Loucy (cell line): ENCODE measurements around the gene INAFM2.
A peak's percentile ranks its signal among the peaks of the same experiment; 100 is the strongest.

Source experiments
- H2AFZ ChIP-seq: fragments of 200-600 bp; sonication (generic); 2 replicates; pipeline ENCODE4 v1.6.0; 2016; ENCODE audit warnings: antibody characterized with exemption, mild to moderate bottlenecking, low read length, moderate library complexity
- H3F3A ChIP-seq: fragments of 200-600 bp; 2 replicates; pipeline ENCODE4 v1.6.0; 2016; ENCODE audit warnings: antibody characterized with exemption, low read depth, mild to moderate bottlenecking
- H3K27me3 ChIP-seq: fragments of 200-600 bp; sonication (generic); 2 replicates; pipeline ENCODE4 v1.6.1; 2014; ENCODE audit warnings: low read length, mild to moderate bottlenecking; ENCODE audit not compliant: insufficient read depth, poor library complexity, severe bottlenecking
- H3K36me3 ChIP-seq: fragments of 200-600 bp; sonication (generic); 2 replicates; pipeline ENCODE4 v1.6.1; 2016; ENCODE audit warnings: low read length; ENCODE audit not compliant: insufficient read depth
- H3K4me1 ChIP-seq: fragments of 200-600 bp; sonication (generic); 2 replicates; pipeline ENCODE4 v1.5.1; 2014; ENCODE audit warnings: low read length, mild to moderate bottlenecking; ENCODE audit not compliant: insufficient read depth, poor library complexity, severe bottlenecking
- H3K4me2 ChIP-seq: fragments of 200-600 bp; sonication (generic); 2 replicates; pipeline ENCODE4 v1.6.0; 2014; ENCODE audit warnings: antibody characterized with exemption, low read length, low read depth, mild to moderate bottlenecking; ENCODE audit not compliant: poor library complexity, severe bottlenecking
- H3K4me3 ChIP-seq: fragments of 200-600 bp; sonication (generic); 2 replicates; pipeline ENCODE4 v1.5.1; 2014; ENCODE audit warnings: low read length, mild to moderate bottlenecking, mixed read lengths; ENCODE audit not compliant: poor library complexity, severe bottlenecking
- H3K79me2 ChIP-seq: fragments of 200-600 bp; sonication (generic); 2 replicates; pipeline ENCODE4 v1.6.1; 2014; ENCODE audit warnings: low read length; ENCODE audit not compliant: insufficient read depth
- H3K9ac ChIP-seq: fragments of 200-600 bp; sonication (generic); 2 replicates; pipeline ENCODE4 v1.6.0; 2014; ENCODE audit warnings: mild to moderate bottlenecking, low read depth, low read length, moderate library complexity; ENCODE audit not compliant: poor library complexity, severe bottlenecking
- H3K9me2 ChIP-seq: fragments of 200-600 bp; sonication (generic); replicated peaks from 2 replicates; pipeline ENCODE4 v1.6.1; 2016; ENCODE audit warnings: low read depth, low read length, mixed read lengths
- H3K9me3 ChIP-seq: fragments of 200-600 bp; sonication (generic); 2 replicates; pipeline ENCODE4 v1.6.1; 2014; ENCODE audit warnings: mild to moderate bottlenecking, antibody characterized with exemption, low read length, low read depth; ENCODE audit not compliant: insufficient read depth
- H4K20me1 ChIP-seq: fragments of 200-600 bp; sonication (generic); 2 replicates; pipeline ENCODE4 v1.6.0; 2014; ENCODE audit warnings: antibody characterized with exemption, low read length, mild to moderate bottlenecking; ENCODE audit not compliant: insufficient read depth, poor library complexity, severe bottlenecking
- CTCF ChIP-seq: fragments of 200-600 bp; sonication (generic); conservative IDR thresholded peaks from 2 replicates; pipeline ENCODE4 v1.5.1; 2014; ENCODE audit warnings: mild to moderate bottlenecking, antibody characterized with exemption, low read length
- EZH2phosphoT487 ChIP-seq: fragments of 200-600 bp; IDR thresholded peaks from 2 replicates; pipeline ENCODE4 v1.6.1; 2018; ENCODE audit warnings: antibody characterized with exemption, mild to moderate bottlenecking, moderate library complexity, borderline replicate concordance

The INAFM2 gene

GRCh38 chr15:40278026-40278425, 45.5 kb upstream of the INAFM2 start:
- H3K9ac ChIP-seq: no peak overlapping the region
- H3F3A ChIP-seq: no peaks in the 10 kb centered on the region
- peaks cover 18% of the 10 kb centered on the region for H3K4me1 ChIP-seq
- no peaks in the 10 kb centered on the region for H3K27me3 ChIP-seq
- no peaks in the 10 kb centered on the region for H3K9me3 ChIP-seq
- no peaks in the 10 kb centered on the region for H4K20me1 ChIP-seq
- no peaks in the 10 kb centered on the region for H3K9me2 ChIP-seq
- H3K4me2 ChIP-seq: no peak overlapping the region
- H3K79me2 ChIP-seq: no peaks in the 10 kb centered on the region
- H3K36me3 ChIP-seq: no peaks in the 10 kb centered on the region
- TF ChIP-seq CTCF: no peak
- TF ChIP-seq EZH2phosphoT487: no peak
- no peak overlapping the region for H3K4me3 ChIP-seq
- no peak overlapping the region for H2AFZ ChIP-seq

GRCh38 chr15:40279437-40280141, 43.9 kb upstream of the INAFM2 start:
- H2AFZ ChIP-seq: peak overlapping the region; percentile 45; the same call in 1 of the 2 replicates
- no peaks in the 10 kb centered on the region for H3K36me3 ChIP-seq
- no peaks in the 10 kb centered on the region for H3K27me3 ChIP-seq
- no peaks in the 10 kb centered on the region for H3K9me2 ChIP-seq
- no peaks in the 10 kb centered on the region for H3F3A ChIP-seq
- H3K9me3 ChIP-seq: no peaks in the 10 kb centered on the region
- no peaks in the 10 kb centered on the region for H4K20me1 ChIP-seq
- TF ChIP-seq EZH2phosphoT487 (no peak), CTCF (peak; percentile 99)
- peak overlapping the region; percentile 19 for H3K4me2 ChIP-seq
- H3K9ac ChIP-seq: no peak overlapping the region
- no peak overlapping the region for H3K4me3 ChIP-seq
- H3K4me1 ChIP-seq: peaks cover 18% of the 10 kb centered on the region
- no peaks in the 10 kb centered on the region for H3K79me2 ChIP-seq

- peaks cover 18% of the 10 kb centered on the region for H3K4me1 ChIP-seq
- no peaks in the 10 kb centered on the region for H3K27me3 ChIP-seq
- H3K9me3 ChIP-seq: no peaks in the 10 kb centered on the region
- 0 out of 2 replicates have a peak, but pooled peaks cover 3% of the 10 kb centered on the region for H3F3A ChIP-seq
- no peak overlapping the region for H3K4me2 ChIP-seq
- no peak for TF ChIP-seq CTCF
- TF ChIP-seq EZH2phosphoT487: no peak
- no peaks in the 10 kb centered on the region for H4K20me1 ChIP-seq
- H3K79me2 ChIP-seq: no peaks in the 10 kb centered on the region
- H3K9me2 ChIP-seq: no peaks in the 10 kb centered on the region
- no peak overlapping the region for H3K9ac ChIP-seq
- H2AFZ ChIP-seq: no peak overlapping the region
- no peaks in the 10 kb centered on the region for H3K36me3 ChIP-seq
- no peak overlapping the region for H3K4me3 ChIP-seq
Observed at GRCh38 chr15:40280260-40281056, 43.0 kb upstream of the INAFM2 start.
